ENCODE data around the gene EMID1.

The EMID1 gene

GRCh38 chr22:29251265-29251664 is 45.6 kb downstream of the EMID1 start:
- no peak overlapping the region for H3K9ac ChIP-seq
- no peak for TF ChIP-seq CTCF (IDR thresholded peaks at IDR 0.05)
- no peak overlapping the region for H2AFZ ChIP-seq
- no peak overlapping the region for H3K4me3 ChIP-seq (ENCODE audit: low read depth, low read length)
- H3K36me3 ChIP-seq (ENCODE audit: control insufficient read depth, insufficient read depth, low read length) = no peaks in the 10 kb centered on the region
- no peaks in the 10 kb centered on the region for H3K27me3 ChIP-seq (ENCODE audit: control insufficient read depth, insufficient read depth, low read length)
- H3K27ac ChIP-seq = no peak overlapping the region
- no peaks in the 10 kb centered on the region for H3K4me1 ChIP-seq
- H3K9me3 ChIP-seq (ENCODE audit: control insufficient read depth, low read length) = no peaks in the 10 kb centered on the region
- H3K79me2 ChIP-seq = no peaks in the 10 kb centered on the region
- no peak overlapping the region for H3K4me2 ChIP-seq (ENCODE audit: low read length)

DNA sequence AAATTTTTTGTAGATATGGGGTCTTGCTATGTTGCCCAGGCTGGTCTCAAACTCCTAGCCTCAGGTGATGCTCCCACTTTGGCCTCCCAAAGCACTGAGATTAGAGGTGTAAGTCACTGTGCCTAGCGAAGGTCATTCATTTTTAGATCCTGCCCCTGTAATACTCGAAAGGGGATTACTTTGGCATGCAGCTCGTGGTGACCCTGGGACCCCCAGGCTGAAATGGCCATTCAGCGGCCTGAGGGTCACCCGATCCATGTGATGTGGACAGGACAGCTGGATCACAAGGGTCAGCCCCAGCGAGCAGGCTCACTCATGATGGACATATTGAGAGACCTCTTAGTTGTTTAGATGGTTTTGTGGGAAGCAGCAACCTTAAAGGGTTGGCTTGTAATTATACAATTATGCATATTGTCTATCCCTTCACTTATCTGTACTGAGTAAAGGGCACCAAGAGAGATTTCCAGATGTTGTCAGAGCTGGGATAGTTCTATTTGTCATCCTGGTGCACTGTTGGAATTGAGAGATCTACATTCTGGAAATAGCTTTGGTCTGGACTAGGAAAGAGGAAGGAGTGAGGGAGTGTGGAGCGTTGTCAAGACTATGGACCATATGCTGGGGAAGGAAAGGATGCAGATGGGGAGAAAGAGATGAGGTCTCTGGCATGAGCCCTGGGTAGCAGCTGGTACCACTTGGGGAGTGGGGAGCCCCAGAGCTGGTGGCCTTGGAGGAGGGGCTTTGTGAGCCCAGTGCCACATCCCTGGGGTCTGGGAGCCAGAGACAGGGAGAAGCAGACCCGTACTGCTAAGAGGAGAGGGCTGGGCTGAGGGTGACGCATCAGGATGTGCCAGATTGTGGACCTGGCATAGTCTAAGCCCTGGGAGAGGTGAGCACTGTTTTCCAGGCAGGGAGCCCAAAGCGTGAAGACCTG is 46.5 kb downstream of the EMID1 start:
- H3K4me3 ChIP-seq (ENCODE audit: low read depth, low read length) = no peak overlapping the region
- no peaks in the 10 kb centered on the region for H3K4me1 ChIP-seq
- no peak for TF ChIP-seq CTCF (IDR thresholded peaks at IDR 0.05)
- no peaks in the 10 kb centered on the region for H3K36me3 ChIP-seq (ENCODE audit: control insufficient read depth, insufficient read depth, low read length)
- H3K79me2 ChIP-seq = no peaks in the 10 kb centered on the region
- no peaks in the 10 kb centered on the region for H3K27me3 ChIP-seq (ENCODE audit: control insufficient read depth, insufficient read depth, low read length)
- H3K4me2 ChIP-seq (ENCODE audit: low read length) = no peak overlapping the region
- H3K9ac ChIP-seq = no peak overlapping the region
- no peak overlapping the region for H3K27ac ChIP-seq
- H3K9me3 ChIP-seq (ENCODE audit: control insufficient read depth, low read length) = no peaks in the 10 kb centered on the region
- no peak overlapping the region for H2AFZ ChIP-seq

DNA sequence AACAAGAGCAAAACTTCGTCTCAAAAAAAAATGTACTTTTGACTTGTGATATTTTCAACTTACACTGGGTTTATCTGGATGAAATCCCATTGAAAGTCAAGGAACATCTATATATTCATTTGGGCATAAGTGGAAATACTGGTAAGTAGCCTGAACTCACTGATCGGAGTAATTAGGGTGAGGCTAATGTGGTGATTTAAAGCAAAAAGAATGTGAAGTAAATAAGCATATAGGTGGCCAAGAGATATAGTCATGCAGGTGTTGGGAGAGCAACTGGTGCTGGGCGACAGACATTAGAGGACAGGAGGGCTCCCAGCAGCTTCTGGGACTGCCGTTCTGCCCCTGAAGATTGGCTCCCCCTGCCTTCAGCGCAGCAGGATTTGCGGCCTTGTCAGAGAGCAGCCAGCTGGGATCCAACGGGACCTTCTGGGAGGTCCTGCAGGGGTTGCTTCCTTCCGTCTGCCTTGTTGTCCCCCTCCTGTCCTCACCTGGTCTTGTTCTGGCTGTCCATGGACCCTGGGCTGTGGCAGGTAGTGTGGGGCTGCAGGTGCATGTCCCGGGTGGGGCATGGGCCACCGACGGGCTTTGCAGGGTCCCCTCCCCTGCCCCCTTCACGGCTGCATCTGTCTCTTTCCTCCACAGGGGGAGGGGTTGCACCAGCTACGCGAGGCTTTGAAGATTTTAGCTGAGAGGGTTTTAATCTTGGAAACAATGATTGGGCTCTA is 48.0 kb downstream of the EMID1 start:
- no peaks in the 10 kb centered on the region for H3K4me1 ChIP-seq
- H3K4me3 ChIP-seq (ENCODE audit: low read depth, low read length) = no peak overlapping the region
- no peaks in the 10 kb centered on the region for H3K9me3 ChIP-seq (ENCODE audit: control insufficient read depth, low read length)
- H3K27me3 ChIP-seq (ENCODE audit: control insufficient read depth, insufficient read depth, low read length) = no peaks in the 10 kb centered on the region
- no peak overlapping the region for H3K27ac ChIP-seq
- TF ChIP-seq CTCF (IDR thresholded peaks at IDR 0.05) = no peak
- H2AFZ ChIP-seq = no peak overlapping the region
- no peaks in the 10 kb centered on the region for H3K36me3 ChIP-seq (ENCODE audit: control insufficient read depth, insufficient read depth, low read length)
- no peaks in the 10 kb centered on the region for H3K79me2 ChIP-seq
- no peak overlapping the region for H3K9ac ChIP-seq
- no peak overlapping the region for H3K4me2 ChIP-seq (ENCODE audit: low read length)

- TF ChIP-seq CTCF (IDR thresholded peaks at IDR 0.05) = no peak
- no peak overlapping the region for H3K9ac ChIP-seq
- no peaks in the 10 kb centered on the region for H3K9me3 ChIP-seq (ENCODE audit: control insufficient read depth, low read length)
- H3K4me2 ChIP-seq (ENCODE audit: low read length) = no peak overlapping the region
- no peak overlapping the region for H3K27ac ChIP-seq
- H2AFZ ChIP-seq = no peak overlapping the region
- H3K36me3 ChIP-seq (ENCODE audit: control insufficient read depth, insufficient read depth, low read length) = no peaks in the 10 kb centered on the region
- no peaks in the 10 kb centered on the region for H3K4me1 ChIP-seq
- no peaks in the 10 kb centered on the region for H3K79me2 ChIP-seq
- H3K27me3 ChIP-seq (ENCODE audit: control insufficient read depth, insufficient read depth, low read length) = no peaks in the 10 kb centered on the region
- H3K4me3 ChIP-seq (ENCODE audit: low read depth, low read length) = no peak overlapping the region
These were observed 48.6 kb downstream of the EMID1 start for GRCh38 chr22:29254286-29254660.

Measured in parathyroid adenoma (tissue), 2 donors.